HG02840 (cell line): Measurements from ENCODE around the gene PSTPIP1.

Experiments
- ATAC-seq: cut with Tn5 transposase; IDR thresholded peaks from one replicate; pipeline ENCODE4 v1.9.1; 2021; ENCODE audit warnings: mild to moderate bottlenecking, moderate library complexity, moderate number of reproducible peaks; ENCODE audit not compliant: unreplicated experiment, low FRiP score

Gene PSTPIP1

DNA sequence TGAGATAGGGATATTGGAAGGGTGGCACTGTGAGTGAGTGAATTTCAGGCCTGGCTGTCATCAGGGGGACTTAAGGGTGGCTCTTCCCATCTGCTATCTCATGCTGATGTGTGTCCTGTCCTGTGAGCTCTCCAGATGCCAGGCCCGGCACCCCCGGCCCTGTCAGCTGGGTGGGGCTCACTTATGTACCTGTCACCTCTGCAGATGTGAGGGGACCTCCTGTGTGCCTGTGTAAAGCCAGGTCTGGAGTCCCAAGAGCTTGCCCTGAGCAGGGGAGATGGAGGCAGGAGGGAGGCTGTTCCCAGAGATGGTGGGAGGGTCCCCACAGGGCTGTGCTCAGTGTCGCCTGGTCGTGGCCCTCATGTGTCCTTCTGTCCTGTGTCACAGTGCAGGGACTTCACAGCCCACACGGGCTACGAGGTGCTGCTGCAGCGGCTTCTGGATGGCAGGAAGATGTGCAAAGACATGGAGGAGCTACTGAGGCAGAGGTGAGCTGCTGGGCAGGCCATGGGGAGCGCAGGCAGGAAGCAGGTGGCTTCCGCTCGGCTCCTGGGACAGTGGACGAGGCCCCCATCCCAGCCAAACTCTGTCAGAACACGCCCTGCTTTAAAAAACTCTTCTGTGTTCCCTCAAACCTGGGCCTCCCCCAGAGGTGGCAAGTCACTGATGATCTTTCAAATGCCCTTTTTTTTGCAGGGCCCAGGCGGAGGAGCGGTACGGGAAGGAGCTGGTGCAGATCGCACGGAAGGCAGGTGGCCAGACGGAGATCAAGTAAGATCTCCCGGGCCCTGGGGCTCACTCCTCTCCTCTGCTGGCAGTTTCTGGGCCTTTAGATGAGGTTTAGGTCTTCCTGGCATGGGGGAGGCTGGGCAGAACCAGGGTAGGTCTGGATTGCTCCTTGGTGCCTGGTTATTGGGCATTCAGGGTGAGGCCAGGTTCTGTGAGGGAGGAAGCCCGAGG lies 23.1 kb downstream of the PSTPIP1 start:
- ATAC-seq = no peak

DNA sequence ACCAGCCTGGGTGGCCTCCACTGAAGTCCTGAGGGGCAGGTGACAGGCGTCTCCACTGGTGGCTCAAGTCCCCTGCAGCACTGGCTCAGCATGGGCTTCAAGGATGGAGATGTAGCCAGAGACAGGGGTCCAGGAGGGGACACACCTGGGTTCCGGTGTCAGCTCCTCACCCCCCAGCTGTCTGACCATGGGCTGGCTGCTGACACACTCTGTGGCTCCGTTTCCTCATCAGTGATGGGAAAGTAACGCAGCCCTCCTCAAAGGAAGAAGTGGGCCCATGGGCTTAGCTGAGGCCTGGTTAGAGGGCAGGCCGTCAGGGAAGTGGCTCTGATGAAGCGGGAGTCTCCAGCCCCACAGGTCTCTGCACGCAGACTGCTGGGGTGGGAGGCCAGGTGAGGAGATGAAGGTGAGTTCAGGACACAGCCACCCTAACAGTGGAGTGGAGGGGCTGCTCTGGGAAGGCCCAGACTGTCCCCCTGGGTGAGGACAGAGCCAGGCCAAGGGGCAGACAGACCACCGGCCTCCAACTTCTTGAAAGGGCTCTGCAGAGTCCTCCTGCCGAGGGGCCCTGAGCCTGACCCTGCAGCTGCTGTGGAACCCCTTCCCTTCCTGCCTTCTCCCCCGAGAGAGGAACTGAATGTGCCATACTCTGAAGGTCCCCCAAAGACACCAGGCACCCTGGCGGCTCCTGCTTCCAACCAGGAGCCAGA lies 24.0 kb downstream of the PSTPIP1 start:
- ATAC-seq = no peak

DNA sequence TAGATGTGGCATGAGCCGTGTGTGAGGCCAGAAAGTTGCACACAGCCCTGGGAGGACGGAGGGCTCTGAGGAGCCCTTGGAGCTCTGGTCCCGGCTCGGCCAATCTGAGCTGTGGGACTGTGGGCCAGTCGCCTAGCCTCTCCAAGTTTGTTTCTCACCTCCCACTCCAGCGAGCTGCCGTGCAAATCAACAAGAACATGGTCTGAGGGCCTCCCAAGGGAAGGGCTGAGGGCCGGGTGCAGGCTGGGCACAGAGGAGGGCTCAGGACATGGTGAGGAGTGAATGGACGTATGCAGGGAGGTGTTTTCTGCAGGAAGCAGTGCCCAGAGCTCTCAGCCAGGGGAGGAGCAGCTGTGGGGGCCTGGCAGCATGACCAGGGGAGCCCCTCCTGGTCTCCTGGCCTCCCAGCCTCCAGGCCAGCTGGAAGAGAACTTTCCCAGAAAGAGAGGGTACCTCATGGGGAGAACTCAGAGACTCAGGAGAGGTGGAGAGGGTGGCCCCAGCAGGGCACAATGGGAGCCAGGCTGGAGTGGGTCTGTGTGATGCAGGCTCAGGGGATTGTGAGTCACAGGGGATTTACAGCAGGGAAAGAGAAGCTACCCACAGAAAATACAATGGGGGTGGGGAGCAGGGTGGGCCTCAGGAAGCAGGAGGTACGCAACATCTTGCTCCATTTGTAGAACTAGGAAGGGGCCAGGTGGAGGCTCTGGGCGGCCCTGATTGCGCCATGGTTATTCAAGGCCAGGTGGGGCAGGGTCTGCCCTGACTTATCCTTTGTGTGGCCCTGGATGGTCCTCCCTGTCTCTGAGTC lies 24.8 kb downstream of the PSTPIP1 start:
- no peak for ATAC-seq

GRCh38 chr15:77020348-77021087 lies 25.6 kb downstream of the PSTPIP1 start:
- ATAC-seq = no peak

DNA sequence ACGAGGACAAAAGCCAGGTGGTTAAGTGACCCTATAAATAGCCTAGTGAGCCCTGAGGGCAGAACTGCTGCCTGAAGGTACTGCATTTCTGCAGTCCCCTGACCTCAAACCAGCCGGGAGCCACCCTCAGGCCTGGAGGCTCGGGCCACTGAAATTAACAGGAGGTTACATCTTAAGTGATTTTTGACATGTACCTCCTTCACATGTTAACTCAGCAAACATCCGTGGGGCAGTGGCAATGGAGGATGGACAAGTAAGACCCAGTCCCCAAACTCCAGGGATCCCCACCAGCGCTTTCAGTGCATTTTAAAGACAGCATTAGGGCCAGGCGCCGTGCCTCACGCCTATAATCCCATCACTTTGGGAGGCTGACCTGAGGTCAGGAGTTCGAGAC lies 26.2 kb downstream of the PSTPIP1 start:
- ATAC-seq = no peak

DNA sequence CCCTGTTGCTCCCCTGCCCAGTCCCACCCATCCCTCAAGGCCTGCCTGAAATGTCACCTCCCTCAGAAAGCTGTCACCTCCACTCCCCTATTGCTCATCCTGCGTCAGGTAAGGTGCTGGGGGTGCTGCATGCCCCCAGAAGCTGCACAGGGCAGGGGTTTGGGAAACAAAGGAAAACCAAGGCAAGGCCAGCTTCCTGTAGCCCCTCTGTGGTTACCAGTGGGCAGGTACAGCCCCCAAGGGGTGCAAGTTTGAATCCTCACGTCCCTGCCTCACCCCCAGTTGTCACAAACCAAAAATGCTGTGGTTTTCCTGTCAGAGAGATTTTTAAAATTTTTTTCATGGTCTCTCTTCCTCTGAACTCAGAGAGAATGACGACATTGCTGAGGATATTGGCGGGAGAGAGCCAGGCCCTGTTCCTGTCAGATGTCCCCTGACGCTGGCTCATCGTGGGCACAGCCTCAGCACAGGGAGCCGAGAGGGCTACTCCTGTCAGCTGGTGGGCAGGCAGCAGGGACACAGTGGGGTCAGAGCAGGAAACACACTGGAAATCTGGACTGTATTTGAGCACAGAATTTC lies 27.0 kb downstream of the PSTPIP1 start:
- no peak for ATAC-seq

- no peak for ATAC-seq
Measured at GRCh38 chr15:77022646-77023575, 28.0 kb downstream of the PSTPIP1 start.

DNA sequence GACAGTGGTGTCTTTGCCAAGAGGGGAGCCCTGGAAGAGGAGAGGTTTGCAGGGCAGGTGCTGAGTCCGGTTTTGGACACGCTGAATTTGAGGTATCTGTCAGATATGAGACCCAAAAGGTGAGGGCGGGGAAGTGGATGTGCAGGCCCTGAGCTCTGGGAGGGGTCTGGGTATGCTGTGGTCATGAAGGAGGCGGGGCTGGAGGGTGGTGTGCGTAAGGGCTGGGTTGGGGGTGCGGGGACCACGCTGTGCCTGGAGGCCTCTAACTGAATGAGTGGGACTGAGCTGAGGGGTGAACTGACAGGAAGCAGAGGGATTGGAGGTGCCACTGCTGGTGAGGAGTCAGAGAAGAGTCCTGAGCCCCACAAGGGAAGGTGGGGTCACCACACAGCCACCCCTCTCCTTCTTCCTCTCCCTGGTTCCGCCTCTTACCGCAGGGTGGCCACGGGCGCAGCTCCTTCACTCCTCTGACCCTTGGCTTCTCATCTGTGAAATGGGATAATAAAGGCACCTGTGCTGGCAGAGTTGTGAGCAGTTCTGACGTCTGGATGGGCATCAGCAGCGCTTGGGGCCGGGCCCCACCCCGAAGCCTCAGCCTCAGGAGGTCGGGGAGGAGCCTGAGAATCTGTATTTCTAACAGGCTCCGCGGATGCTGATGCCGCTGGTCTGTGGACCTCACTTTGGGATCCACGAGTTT lies 28.8 kb downstream of the PSTPIP1 start:
- ATAC-seq = no peak

- no peak for ATAC-seq
Measured at GRCh38 chr15:77024273-77025082, 29.6 kb downstream of the PSTPIP1 start.

- no peak for ATAC-seq
Measured at GRCh38 chr15:77025083-77025901, 30.4 kb downstream of the PSTPIP1 start.

GRCh38 chr15:77025941-77026411 lies 31.1 kb downstream of the PSTPIP1 start:
- ATAC-seq = no peak

- no peak for ATAC-seq
Measured at GRCh38 chr15:77026501-77027110, 31.7 kb downstream of the PSTPIP1 start.

DNA sequence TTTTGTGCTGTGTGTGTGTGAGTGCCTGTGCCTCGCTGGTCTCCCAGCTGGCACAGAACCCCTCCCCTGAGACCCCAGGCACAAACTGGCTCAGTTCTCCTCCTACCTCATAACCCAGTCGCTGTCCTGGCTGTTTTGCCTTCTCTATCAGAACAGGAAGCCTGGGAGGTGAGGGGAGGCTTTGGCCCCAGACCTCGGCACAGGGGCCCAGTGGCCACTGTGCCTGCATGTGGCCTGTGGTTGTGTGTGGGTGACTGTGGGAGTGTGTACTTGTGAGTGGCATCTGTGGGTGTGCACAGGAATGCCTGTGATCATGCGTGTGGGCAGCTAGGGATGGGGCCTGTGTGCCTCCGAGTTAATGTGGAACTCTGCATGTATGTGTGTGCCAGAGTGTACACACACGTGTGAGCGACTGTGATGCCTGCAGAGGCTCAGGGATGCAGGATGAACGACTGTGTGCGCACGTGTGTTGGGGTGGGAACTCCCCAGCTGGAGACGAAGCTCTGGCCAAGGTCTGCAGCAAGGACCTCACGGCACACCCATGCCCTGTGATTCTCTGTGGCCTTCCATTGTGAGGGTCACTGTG lies 32.3 kb downstream of the PSTPIP1 start:
- ATAC-seq = no peak

DNA sequence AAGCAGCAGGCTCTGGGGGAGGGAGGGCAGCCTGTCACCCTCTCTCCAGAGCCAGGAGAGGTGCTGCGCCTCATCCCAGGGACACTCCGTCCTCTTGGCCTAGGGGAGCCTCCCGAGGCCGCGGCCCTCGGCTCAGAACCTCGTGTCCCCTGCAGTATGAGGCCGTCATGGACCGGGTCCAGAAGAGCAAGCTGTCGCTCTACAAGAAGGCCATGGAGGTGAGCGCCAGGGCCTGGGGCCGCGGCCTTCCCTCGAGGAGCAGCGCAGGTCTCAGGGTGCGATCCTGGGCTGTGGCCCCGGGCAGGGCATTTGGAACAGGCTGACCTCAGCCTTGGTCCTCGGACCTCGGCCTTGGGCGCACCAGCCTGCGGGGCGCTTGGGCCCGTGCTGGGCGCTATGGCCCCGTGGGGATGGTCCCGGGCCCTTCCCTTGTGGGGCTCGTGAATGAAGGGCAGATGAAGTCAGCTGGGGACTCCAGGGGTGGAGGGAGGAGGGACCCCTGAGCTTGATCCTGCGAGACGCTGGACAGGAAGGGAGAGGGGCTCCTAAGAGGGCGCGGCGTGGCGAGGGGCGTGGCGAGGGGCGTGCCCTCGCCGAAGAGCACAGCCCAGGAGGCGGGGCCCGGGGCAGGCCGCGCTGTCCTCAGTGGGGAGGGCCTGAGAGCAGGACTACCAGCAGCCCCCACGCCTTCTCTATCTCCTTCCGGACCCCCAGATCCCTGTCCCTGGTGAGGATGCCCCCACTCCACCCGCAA lies 32.9 kb downstream of the PSTPIP1 start:
- no peak for ATAC-seq
